Choroid plexus epithelial cell (primary cell): ENCODE measurements around the gene TMEM132D.

Experiments used
- DNase-seq: peaks from one replicate; pipeline ENCODE4 v3.0.0-alpha.2; 2010; ENCODE audit warnings: low read depth
- H3K4me3 ChIP-seq: 2 replicates; pipeline ENCODE4 v1.5.1; 2011; ENCODE audit warnings: low read depth, mild to moderate bottlenecking, control low read depth, low read length, moderate library complexity
- CTCF ChIP-seq: conservative IDR thresholded peaks from 2 replicates; pipeline ENCODE4 v1.5.1; 2011; ENCODE audit warnings: low read depth, mild to moderate bottlenecking, control low read depth, inconsistent platforms, low read length, moderate library complexity

TMEM132D gene

DNA sequence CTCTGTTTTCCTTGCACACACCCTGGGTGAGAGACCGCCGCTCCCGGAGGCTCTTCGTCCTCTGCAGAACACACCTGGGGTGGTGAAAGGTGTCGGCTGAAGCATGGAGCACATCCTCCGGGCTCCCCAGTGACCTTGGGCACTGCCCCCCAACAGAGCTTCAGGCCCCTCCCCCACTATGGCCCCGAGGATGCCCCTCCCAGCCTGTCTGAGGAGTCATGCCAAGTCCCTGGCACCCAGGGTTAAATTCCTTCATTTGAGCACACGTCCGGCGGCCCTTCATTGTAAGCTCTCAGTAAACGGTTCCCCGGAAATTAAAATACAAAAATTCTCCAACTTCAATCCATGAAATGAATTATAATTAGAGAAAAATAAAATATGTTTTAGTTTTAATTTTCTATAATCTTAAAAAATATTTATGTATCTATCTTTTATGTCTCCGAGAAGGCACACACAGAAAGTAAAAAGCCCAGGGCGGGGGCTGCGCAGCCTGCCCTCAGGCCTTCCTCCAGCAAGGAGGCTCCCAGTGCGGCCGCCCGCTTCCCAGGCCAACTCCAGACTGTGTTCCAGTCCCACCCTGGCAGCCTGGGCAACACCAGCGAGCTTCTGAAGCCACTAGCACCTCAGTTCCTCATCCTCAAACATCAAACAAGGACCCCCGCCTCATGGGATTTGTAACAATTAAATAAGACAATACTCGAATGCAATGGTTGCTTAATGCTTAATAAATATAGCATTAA, 63.5 kb downstream of the TMEM132D start:
- H3K4me3 ChIP-seq, result no peak overlapping the region
- no peak for TF ChIP-seq CTCF
- no peak for DNase-seq

DNA sequence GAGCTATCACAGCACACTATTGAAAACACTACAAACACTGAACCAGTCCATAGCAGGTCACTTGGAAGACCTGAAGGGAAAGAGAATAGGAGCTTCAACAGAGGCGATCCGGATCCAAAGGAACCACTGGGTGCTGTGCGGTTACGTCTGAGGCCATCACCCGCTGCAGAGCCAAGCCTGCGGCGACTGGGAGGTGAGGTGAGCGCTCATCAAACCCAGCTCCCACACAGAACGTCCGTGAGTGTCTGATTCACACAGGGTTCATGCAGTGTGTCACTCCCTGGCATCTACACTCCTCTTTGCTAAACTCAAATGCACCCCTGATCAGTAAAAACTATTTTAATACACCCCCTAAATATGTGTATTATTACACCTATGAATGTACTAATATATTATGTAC, 64.1 kb downstream of the TMEM132D start:
- no peak overlapping the region for H3K4me3 ChIP-seq
- TF ChIP-seq CTCF, result no peak
- DNase-seq, result no peak

GRCh38 chr12:129831294-129831693, 72.5 kb downstream of the TMEM132D start:
- DNase-seq, result no peak
- H3K4me3 ChIP-seq, result no peak overlapping the region
- no peak for TF ChIP-seq CTCF

- TF ChIP-seq CTCF, result no peak
- no peak for DNase-seq
- H3K4me3 ChIP-seq, result no peak overlapping the region
These were observed 73.0 kb downstream of the TMEM132D start for GRCh38 chr12:129830796-129831195.

DNA sequence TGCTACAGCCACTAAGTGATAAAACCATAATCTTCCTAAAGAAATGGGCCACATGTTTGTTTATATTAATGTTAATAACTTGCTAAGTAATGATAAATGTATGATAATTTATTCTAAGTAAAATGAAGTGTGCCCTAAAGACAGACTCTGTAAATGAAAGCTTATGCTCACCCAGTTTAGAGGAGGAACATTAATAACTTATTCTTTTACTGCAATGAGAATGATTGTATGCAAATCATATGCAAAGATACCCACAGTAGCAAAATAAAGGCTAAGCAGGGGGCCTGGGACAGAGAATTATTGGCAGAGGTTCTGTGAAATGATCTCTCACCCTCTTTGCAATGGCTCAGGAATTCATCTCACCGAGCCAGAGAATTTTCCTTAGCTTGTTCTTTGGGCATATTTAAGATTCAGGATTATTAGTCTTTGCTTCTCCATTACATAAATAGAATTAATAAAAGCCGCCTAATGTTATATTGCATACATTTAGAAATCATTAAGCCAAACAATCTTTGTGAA, 75.9 kb downstream of the TMEM132D start:
- no peak for TF ChIP-seq CTCF
- peak; percentile 28 for DNase-seq
- H3K4me3 ChIP-seq, result no peak overlapping the region

DNA sequence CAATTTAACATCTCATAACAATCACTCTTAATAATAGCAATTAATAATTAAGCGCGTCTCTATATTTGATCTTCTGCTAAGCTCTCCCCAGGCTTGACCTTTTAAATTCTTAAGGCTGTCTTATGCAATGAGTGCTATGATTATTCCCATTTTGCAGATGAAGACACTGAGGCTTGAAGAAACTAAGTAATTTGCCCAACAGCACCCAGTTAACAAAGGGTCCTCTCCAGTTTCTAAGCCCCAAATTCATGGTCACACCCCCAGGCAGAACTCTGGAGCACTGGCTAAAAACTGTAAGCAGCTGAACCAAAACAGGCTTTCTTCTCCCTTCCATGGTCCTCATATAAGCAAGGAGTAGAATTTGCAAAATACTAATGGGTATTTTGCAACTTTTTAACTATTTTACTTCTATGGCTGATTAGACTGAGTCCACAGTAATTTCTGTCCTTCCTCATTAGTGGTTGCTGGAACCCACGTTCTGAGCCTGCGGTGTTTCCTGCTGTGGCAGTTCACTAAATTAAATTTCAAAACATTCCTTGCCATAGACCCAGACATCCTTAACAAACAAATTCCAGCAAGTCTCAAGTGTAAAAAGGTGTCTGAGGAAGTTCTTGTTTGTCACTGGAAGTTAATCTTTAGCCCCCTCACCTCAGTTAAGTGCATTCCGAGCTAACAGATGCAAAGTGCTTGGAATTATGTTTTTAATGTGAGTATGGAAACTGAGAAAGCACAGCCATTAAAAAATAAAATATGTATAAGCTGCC, 76.5 kb downstream of the TMEM132D start:
- no peak for DNase-seq
- no peak for TF ChIP-seq CTCF
- H3K4me3 ChIP-seq, result no peak overlapping the region
